Measurements from ENCODE around the gene TSR3. TPM values are rescaled to one million over a fixed set of nuclear protein-coding genes. Genes with fewer than 3 reads are reported as not detected.

Gene TSR3
- total RNA-seq, 1 donor from 2014 or later, result 97.2 TPM

DNA sequence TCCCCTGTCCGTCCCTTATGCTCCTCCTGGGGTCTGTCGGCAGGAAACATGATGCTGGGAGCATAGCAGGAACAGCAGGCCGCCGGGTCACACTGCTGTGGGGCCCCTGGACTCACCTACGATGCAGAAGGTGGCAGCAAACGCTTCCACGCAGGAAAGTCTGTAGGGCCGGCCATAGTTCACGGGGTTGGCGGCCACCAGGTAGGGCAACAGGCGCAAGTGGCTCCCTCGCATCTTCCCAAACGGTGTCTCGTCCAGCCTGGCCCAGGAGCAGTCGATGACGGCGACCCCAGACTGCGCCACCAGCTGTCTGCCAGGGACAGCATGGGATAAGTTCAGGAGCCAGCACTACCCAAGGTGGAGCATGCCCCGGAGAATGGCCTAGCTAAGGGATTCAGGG is 987 bp downstream of the TSR3 start:
- DNase-seq, result no peak

DNA sequence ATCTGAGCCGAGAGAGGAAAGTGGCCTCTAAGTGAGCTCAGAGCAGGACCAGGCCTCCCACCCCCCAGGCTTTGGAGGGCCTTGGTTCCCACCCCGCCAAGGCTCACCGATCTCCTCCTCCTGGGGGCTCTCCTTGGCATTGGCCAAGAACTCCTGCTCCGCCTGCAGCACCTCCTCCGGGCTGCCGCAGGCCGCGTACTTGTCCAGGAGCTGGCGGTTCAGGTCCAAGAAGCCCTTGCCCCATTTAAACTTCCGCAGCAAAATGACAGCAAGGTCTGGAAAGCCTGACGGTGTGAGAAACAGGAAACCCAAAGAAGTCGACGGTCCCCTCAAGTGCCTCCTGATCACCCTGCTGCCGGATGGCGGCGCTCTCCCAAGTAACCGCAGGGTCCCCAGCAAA is 1.7 kb downstream of the TSR3 start:
- DNase-seq, result no peak

DNA sequence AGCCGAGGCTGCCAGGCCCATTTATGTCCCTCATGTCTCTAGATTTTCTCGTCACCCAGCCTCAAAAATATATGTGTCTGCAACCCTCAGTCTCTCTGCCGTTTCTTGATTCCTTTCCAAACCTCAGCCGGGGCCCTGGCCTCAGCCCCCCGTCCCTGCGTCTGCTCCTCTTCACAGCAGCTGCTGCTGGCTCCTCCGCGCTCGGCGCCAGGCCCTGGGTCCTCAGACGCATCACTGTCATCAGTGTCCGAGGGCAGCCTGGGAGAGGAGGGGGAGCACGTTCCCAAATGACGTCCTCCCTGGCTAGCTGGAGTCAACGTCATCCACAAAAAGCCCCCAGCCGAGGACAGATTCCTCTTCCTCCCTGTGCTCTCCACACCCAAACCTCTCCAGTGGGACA is 2.3 kb downstream of the TSR3 start:
- DNase-seq, result no peak

DNA sequence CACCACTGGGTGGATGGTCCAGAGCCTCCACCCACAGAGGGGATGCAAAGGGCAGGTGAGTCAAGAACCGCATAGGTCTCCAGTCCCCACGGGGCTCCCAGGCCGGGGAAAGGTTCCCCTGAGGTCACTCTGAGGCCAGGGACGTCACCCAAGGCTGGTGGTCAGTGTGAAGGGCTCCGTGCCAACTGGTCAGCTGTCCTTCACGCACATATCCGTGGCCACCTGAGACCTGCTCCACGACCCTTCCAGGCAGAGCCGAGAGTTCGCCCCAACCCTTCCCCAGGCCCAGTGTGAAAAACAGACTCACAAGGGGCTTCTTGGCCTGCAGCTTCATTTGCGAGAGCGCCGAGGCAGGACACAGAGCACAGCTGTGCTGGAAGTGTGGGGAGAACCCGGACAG is 2.8 kb downstream of the TSR3 start:
- DNase-seq, result no peak

DNA sequence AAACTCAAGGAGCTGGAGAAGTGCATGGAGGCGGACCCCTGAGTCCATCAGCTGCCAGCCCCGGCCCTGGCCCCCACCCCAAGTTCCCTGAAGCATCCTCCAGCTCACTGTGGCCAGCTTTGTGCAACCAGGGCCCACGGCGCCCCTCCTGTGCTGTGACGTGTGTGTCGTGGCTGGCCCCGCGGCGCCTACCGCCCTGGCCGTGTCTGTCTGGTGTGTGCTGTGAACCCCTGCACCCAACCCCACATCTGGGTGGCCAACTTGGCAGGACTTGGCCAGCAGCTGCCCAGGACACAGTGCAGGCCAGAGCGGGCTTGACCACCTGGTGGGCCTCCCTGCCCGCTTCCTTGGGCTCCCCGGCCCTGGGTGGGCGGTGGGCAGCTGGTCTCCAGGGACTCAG is 3.2 kb downstream of the TSR3 start:
- DNase-seq, result no peak

DNA sequence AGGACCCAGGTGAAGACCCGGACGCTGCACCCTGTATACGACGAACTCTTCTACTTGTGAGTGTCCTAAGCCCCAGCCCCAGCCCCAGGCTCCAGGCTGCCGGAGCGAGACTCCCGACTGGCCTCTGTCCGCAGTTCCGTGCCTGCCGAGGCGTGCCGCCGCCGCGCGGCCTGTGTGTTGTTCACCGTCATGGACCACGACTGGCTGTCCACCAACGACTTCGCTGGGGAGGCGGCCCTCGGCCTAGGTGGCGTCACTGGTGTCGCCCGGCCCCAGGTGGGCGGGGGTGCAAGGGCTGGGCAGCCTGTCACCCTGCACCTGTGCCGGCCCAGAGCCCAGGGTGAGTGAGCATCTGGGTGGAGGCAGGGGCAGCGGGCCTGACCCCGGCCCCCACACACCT is 3.7 kb downstream of the TSR3 start:
- DNase-seq, result no peak

DNA sequence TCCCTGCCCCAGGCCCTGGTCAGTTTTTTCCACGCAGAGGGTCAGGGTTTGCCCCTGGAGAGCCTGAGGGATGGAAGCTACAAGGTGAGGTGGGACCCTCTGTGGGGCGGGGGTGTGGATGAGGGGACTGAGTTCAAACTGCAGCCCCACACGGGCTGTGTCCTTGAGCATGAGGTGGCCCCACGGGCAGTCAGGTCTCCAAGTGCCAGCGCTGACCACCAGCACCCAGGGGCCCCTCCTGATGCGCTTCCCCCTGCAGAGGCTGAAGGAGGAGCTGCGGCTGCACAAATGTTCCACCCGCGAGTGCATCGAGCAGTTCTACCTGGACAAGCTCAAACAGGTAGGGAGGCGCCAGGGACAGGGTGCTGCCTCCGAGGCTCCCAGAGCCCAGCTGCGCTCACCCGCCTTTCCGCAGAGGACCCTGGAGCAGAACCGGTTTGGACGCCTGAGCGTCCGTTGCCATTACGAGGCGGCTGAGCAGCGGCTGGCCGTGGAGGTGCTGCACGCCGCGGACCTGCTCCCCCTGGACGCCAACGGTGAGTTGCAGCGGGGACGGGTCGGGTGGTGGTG is 4.3 kb downstream of the TSR3 start:
- no peak for DNase-seq

DNA sequence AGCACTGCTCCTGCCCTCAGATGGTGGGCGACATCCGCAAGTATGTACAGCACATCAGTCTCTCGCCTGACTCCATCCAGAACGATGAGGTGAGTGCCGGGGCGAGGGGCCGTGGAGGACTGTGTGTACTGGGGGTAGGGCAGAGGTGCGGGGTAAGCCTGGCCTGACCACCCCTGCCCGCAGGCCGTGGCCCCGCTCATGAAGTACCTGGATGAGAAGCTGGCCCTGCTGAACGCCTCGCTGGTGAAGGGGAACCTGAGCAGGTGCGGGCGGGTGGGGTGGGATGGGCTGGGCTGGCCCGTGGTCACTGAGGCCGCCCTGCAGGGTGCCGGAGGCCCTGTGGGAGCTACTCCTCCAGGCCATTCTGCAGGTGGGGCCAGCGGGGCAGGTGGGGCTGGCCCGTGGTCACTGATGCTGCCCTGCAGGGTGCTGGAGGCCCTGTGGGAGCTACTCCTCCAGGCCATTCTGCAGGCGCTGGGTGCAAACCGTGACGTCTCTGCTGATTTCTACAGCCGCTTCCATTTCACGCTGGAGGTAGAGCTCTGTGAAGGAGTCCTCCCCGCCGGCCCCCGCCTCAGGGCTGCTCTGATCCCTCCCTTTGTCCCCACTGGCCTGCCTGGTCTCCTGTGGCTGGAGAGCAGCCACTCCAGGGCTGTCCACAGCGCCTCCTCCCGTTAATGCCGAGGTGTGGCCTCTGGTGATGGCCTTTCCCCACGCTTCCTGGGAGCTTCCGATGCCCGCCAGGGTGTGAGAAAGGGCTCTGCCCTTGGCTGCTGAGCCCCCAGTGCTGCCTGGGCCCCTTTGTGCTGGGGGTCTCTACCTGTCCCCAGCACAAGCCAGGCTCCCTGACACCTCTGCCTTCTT is 5.0 kb downstream of the TSR3 start:
- no peak for DNase-seq

DNA sequence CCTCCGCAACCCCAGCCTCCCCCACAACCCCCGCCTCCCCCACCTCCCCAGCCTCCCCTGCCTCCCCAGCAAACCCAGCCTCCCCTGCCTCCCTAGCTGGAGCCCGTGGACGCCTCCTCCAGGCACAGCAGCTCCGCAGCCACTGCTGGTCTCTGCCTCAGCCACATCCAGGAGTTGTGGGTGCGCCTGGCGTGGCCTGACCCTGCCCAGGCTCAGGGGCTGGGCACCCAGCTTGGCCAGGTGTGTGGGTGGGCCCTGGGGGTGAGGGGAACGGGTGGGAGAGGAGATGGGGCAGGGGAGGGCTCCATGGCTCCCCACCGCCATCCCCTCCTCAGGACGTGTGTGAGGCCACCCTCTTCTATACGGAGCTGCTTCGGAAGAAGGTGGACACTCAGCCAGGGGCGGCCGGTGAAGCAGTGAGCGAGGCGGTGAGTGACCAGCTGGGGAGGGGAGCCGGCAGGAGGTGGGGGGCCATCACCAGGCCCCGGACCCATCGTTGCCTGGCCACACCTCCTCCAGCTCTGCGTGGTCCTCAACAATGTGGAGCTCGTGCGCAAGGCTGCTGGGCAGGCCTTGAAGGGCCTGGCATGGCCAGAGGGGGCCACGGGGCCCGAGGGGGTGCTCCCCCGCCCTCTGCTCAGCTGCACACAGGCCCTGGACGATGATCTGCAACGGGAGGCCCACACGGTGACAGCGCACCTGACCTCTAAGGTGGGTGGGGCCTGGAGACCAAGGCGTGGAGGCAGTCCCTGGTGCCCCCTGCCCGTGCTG is 5.8 kb downstream of the TSR3 start:
- DNase-seq, result no peak

DNA sequence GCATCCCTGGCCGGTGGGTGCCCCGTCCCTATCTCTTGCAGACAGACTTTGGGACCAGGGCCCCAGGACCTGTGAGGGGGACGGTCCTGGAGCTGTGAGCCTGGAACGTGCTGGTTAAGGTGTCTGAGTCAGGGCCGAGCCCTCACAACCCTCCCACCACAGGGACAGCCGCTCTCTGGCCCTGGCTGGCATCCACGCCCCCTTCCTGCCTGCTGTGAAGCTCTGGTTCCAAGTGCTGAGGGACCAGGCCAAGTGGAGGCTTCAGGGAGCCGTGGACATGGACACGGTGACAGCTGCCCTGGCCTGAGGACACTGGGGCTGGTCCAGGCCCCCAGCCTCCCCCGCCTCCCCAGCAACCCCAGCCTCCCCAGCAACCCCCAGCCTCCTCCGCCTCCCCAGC is 6.6 kb downstream of the TSR3 start:
- DNase-seq, result no peak

DNA sequence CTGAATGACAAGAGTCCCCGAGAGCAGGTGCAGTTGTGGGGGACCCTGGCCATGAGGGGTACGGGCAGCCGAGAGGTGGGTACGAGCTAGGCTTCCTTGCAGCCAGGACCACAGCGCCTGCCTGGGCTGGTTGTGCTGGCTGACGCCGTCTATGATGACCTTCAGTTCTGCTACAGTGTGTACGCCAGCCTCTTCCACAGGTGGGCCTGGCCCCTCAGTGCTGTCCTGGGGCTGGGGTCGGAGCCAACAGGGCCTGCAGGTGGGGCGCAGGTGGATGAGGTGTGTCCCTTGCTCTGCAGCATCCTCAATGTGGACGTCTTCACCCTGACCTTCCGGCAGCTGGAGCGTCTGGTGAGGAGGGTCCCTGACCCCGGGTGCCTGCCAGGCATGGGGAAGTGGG is 7.2 kb downstream of the TSR3 start:
- DNase-seq, result no peak

DNA sequence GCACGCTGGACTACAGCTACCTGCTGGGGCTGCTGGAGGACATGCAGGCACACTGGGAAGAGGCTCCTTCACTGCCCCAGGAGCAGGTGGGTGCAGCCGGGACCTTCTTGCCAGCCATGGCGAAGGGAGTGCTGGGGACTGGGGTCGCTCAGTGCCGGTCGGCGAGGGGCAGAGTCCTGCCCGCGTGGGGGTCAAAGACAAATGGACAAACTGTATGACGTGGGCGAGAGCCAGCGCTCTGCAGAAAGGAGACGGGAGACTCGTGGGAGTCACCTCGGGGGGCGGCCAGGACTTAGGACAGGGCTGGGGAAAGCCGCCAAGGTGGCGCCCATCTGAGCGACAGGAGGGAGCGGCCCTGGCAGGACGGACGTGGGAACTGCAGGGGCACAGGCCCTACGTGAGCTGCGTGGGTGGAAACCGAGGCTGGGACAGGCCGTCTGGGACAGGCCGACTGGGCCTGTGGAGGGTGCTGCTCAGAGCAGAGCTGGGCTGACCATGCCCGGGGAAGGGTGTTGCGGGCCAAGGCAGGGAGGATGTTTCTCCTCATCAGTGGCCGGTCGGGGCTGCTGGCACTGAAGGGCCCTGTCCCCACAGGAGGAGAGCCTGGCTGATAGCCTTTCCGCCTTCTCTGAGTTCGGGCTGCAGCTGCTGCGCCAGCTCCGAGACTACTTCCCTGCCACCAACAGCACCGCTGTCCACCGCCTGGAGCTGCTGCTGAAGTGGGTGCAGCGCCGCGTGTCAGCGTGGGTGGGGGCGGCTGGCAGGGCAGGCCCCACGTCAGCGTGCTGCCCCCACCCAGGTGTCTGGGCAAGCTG is 8.0 kb downstream of the TSR3 start:
- no peak for DNase-seq

DNA sequence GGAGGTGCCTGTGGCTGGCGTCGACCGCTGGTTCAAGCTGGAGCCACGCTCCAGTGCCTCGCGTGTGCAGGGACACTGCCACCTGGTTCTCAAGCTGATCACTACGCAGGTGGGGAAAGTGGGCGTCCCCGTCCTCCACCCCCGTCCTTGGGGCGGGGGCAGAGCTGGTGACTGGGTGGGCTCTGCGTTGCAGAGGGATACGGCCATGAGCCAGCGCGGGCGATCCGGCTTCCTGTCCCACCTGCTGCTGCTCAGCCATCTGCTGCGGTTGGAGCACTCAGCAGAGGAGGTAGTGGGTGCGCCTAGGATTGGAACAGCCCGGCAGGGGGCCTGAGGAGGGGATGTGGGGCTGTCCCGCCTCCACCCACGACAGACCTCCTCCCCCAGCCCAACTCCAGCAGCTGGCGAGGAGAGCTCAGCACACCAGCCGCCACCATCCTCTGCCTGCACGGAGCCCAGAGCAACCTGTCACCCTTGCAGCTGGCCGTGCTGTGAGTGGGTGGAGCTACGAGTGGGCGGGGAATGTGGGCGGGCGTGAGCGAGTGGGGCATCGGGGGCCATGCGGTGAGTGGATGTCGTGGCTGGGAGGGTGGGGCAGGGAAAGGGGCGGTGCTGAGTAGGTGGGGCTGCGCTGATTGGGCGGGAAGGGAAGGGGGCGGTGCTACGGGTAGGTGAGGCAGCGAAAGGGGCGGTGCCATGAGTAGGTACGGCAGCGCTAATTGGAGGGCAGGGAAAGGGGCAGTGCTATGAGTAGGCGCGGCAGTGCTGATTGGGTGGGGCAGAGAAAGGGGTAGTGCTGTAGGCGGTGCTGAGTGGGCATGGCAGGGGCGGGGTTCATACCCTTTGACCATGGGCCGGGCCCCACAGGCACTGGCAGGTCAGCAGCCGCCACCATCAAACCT is 8.9 kb downstream of the TSR3 start:
- DNase-seq, result peak; percentile 93

DNA sequence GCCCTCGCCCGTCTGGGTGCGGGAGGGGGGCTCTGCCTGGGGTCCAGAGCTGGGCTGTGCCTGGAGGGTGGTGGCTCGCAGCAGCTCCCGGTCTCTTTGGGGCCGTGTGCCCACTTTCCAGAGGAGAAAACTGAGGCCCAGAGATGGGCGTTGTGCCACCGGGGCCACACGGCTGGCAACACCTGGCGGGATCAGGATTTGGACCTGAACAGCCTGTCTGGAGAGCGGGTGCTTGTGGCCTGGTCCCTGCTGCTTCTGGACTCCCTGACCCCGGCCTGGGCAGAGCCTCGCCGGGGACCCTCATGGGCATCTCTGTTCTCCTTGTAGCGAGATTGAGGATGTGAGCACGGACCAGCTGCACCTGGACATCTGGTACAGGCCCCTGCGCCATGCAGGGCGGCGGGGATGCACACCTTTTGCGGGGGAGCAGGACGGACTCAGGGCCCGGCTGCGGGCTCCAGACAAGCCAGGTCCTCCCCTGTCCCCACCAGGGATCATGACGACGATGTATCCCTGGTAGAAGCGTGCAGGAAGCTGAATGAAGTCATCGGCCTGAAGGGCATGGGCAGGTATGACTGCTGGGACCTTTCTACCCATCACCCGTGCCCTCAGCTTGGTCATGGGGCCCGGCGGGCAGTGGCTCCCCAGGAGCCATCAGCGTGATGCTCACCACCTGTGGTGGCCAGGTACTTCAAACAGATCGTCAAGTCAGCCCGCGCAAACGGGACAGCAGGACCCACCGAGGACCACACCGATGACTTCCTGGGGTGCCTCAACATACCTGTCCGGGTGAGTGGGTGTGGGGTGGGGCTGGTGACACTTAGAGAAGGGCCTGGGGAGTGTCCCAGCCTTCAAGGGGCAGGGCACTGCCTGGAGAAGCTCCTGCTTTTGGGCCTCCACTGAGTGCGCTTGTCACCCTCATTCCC is 9.9 kb downstream of the TSR3 start:
- DNase-seq, result no peak

DNA sequence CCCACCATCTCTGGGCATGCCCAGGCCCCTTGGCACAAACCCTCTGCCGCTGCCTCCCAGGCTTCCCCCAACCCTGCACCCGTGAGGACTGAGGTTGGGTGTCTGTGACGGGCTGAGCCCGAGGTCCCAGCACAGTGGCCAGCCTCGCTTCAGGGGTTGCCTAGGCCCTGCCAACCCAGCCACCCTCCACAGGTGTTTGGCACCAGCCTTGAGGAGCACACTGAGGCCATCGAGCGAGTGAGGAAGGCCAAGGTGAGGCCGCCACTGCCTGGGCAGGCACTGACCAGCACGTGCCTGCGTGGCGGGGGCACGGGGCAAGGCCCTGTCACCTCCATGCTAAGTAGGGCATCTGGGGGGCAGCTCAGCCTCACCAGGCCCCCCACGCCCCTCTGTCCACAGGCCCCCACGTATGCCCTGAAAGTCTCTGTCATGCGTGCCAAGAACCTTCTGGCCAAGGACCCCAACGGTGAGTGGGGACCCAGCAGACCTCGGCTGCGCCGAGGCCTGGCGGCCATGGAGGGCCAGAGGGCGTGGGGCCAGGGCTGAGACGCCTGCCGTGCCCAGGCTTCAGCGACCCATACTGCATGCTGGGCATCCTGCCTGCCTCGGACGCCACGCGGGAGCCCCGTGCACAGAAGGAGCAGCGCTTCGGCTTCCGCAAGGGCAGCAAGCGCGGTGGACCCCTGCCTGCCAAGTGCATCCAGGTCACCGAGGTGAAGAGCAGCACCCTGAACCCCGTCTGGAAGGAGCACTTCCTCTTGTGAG is 10.8 kb downstream of the TSR3 start:
- no peak for DNase-seq

DNA sequence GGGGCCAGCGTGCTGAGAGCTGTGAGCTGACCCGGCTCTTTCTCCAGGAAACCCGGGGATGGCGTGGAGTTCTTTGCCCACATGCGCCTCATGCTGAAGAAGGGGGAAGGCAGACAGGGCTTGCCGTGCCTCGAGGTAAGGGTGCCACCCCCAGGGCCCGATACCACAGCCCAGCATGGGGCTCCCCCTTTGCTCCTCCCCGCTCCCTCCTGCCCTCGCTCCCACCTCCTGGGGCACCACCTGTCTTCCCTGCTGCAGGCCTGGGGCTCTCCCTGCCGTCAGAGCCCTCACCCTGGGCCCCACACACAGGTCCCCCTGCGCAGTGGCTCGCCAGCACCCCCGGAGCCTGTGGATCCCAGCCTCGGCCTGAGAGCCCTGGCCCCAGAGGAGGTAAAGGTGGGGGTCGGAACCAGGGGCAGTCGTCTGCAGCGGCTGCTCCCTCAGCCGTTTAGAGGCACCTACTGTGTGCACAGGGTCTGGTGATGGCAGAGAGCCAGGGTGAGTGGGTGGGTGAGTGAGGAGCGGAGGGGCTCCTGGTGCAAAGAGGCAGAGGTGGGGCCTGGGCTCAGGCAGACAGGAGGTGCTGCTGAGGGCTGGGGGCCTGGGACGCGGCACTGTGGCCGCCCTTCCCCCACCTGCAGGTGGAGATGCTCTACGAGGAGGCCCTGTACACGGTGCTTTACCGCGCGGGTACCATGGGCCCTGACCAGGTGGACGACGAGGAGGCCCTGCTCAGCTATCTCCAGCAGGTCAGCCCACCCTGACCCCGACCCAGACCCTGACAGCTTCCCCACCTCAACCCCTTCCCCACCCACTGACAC is 12.6 kb downstream of the TSR3 start:
- DNase-seq, result no peak

DNA sequence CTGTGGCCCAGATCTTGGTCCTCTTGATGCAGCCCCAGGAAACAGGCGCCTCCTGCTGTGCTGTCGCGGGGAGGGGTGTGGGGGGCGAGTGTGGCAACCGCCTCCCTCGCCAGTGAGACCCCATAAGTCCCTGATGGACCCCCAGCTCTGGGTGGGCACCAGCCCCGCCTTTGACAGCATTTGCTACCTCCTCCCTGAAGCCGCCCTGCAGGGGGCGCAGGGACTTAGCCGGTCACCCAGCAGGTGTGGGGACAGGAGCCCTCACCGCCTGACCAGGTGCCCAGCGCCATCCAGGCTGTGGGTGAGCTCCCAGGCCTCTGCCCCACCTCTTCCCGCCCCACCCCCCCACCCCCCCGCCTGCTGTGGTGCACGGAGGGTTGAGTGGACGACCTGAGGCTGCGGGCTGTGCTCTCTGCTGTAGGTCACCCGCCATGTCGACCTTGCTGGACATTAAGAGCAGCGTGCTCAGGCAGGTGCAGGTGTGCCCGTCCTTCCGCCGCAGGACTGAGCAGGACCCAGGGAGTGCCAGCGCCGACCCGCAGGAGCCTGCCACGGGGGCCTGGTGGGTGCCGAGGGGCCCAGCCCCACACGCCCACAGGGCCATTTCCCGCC is 13.5 kb downstream of the TSR3 start:
- peak; percentile 46 for DNase-seq

DNA sequence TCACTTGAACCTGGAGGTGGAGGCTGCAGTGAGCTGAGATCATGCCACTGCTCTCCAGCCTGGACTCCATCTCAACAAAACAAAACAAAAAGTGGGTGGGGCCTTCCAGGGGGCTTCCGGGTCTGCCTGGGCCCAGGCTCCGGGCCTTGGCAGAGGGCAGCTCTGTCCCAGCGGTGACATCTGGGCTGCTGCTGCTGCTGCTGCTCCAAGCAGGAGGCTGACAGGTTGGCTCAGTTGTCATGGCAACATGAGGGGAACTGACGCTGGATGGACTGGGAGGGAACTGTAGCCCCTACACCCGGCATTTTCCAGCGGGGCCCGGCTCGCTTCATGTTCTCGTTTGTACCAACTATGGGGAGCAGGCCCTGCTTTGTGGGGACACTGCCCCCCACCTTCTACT is 14.2 kb downstream of the TSR3 start:
- DNase-seq, result no peak

DNA sequence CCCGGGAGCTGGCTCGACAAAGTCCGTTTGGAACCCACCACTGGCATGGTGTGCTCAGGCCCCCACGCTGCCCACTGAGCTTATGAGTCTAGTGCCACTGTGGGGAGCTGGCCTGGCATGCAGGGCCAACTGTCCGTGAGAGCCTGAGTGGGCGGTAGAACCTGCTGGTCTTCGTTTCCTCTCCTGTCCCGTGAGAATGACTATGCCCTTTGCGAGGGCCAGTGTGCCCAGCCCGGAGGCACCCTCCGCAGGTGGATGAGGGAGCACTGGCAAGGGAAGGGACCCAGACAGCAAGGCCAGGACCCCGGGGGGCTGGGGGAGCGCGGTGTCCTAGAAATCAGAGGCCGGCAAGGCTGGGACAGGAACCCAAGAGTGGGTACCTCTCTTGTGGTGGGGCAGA is 15.1 kb downstream of the TSR3 start:
- DNase-seq, result no peak

Measured in dermis blood vessel endothelial cell (primary cell).